ENCODE results near the gene C1QTNF1.
A peak's percentile ranks its signal among the peaks of the same experiment; 100 is the strongest.

Gene C1QTNF1

DNA sequence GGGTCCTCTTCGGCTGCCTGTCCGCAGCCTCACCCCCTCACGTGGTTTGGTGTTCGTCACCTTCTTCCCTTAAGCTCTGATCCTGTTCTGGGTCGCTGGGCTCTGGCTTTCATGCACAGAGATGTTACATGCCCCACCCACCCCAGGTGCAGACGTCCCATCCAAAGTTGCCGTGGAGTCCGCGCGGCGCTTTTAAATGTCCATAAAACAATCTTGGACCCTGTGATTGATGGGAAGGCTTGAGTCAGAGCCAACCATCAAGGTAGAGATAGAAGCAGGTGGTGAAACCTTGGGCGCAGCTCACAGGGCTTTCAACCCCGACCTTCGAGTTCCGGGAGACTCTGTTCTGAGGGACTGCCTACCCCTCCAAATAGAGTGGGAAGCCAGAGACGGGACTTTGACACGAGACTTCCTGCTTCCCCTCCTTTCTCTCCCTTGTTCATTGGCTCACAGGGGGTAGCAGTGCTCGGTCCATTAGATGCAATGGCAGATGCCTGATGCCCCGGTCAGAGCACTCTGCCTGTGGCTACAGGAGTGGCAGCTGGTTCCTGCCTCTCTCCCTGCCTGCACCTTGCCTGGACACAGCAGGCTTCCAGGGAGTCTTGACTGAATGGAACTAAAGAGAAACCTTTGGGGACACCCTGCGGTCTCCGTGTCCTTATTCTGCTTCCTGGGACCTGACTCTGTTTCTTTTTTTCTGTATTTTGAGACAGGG is 54.7 kb downstream of the C1QTNF1 start:
- no peak for DNase-seq (ENCODE audit: low read depth in 2 of 2)

DNA sequence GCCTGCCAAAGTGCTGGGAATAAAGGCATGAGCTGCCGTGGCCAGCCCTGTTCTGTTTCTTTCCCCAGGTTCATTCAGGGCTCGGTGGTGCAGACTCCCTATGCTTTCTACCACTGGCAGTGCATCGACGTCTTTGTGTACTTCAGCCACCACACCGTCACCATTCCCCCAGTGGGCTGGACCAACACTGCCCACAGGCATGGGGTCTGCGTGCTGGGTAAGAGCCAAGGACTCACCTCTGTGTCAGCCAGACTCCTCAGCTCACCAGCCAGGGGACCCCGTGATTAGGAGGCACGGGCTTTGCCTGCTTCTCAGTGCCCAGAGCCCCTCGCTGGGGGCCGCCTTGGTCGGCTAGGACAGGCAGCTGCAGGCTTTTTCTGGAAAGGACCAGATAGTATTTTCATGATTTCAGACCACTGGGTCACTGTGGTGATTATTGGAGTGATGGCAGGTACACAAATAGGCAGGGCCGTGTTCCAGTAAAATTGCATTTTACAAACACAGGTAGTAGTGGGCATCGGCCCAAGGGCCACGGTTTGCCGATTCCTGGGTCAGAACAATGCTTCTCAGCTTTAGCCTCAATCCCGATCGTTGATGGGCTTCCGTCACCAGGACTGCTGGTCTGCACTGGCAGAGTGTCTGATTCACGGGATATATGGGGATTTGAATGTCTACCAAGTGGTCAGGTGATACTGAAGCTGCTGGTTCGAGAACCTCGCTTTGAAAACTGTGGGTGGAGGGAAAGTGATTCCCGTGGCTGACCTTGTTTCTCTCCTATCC is 55.6 kb downstream of the C1QTNF1 start:
- DNase-seq (ENCODE audit: low read depth in 2 of 2) = no peak

DNA sequence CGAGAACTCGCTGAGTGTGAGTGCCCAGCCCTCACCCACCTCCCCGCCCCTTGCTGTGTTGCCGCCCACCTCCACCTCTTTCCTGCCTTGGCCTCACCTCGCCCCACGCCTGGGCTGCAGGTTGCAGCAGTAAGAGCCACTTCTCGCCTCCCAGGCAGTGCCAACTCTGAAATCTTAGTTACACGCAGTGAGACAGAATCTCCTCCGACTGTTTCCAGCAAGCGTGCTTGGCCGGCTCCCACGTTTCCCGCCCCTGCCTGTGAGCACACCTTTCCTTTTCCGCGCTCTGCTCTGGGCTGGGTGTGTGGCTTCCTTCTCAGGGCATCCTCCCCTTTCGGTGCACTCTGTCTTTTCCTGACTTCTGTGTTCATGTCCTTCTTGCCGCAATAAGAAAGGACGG is 56.4 kb downstream of the C1QTNF1 start:
- DNase-seq (ENCODE audit: low read depth in 2 of 2) = no peak

DNA sequence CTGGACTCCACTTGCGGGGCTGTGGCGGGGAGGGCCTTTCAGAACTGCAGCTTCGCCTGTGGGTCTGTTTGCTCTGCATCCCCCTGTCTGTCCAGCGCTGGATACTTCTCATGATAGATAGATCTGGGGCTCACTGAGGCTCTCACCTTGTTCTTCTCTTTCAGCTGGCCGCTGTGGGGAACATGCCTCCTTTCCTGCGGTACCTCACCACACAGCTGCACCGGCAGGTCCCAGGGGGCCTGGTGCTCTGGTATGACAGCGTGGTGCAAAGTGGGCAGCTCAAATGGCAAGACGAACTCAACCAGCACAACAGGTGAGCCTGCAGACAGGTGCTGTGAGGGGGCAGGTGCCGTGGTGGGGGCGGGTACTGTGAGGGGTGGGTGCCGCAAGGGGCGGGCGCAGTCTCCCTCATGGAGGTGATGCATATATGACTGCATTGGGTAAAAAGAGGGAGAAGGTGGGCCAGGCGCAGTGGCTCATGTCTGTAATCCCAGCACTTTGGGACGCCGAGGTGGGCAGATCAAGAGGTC is 56.9 kb downstream of the C1QTNF1 start:
- no peak for DNase-seq (ENCODE audit: low read depth in 2 of 2)

DNA sequence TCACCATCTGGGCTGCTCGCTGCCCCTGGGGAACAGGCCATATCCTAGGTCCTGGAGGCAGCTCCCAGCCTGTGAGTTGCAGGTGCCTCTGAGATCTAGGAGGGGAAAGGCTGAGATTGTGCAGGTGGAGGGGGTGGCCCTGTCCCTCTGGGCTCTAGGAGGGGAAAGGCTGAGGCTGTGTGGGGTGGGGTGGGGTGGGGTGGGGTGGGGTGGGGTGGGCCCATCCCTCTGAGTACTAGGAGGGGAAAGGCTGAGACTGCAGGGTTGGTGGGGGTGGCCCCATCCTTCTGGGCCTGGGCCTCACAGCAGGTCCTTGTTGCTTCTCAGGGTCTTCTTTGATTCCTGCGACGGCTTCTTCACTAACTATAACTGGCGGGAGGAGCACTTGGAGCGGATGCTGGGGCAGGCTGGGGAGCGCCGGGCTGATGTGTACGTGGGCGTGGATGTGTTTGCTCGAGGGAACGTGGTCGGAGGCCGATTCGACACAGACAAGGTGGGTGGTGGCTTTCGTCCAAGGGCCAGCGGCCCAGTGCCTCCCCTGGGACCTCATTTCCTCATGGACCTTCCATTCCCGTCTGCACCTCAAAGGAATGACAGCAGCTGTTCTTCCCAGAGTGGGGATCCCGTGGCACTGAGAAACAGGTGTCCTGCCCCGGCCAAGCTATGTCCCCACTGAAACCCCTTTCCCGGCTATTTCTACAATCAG is 57.8 kb downstream of the C1QTNF1 start:
- no peak for DNase-seq (ENCODE audit: low read depth in 2 of 2)

DNA sequence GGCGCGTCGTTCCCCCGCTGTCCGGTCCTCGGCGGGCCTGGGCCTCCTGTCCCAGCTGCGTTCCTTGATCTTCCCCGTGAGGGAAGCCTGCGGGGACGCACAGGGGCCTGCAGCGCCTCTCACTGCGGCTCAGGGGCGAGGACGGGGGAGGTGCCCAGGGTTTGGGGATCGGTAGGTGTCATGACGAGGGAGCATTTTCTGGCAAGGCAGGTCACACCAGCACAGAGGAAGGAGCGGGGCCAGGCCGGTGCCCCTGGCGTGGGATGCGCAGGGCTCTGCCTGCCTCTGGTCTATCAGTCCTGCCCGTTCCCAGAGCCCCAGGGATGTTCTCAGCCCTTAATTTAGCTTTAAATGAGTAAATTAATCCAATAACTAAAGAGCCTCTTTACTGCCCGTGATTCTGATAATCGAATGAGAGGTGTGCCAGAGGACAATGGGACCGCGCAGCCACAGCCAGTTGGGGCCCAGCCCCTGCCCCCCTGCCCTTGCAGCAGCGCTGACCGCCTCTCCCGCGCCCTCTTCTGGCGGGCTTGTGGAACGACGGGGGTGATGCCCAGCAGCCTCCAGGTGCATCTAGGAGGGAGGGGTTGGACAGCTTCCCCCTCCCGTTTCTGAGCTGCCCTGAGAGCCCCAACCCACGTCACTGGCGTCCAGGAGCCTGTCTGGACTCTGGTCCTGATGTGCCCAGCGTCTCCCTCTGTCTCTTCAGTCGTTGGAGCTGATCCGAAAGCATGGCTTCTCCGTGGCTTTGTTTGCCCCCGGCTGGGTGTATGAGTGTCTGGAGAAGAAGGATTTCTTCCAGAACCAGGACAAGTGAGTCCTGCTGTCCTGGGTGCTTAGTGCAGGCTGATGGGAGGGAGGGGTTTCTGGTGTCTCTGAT is 58.6 kb downstream of the C1QTNF1 start:
- peak; percentile 15 to 26 for DNase-seq (ENCODE audit: low read depth in 2 of 2)

DNA sequence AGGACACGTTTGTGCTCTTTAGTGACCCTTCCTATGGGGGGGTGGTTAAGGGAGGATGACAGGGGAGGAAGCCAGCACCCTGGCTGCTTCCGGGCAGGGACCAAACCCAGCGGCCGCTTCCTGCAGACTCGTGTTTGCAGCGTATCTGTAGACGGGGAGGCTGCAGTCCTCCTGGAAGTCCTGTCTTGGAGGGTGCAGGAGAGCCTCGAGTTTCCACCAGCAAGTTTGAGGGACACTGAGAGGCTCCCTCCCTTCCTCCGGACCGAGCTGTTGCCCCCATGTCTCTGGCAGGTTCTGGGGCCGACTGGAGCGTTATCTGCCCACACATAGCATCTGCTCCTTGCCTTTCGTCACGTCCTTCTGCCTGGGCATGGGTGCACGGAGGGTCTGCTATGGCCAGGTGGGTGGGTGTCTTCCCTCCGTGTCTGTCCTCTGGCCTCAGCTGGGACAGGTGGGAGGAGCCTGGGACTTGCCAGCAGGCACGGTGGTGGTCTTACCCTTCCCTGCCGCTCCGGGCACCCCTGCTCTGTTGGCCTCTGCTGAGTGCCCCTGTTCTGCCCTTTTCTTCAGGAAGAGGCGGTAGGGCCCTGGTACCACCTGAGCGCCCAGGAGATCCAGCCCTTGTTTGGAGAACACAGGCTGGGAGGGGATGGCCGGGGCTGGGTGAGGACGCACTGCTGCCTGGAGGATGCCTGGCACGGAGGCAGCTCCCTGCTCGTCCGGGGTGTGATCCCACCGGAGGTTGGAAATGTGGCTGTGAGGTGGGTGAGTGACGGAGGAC is 59.4 kb downstream of the C1QTNF1 start:
- no peak for DNase-seq (ENCODE audit: low read depth in 2 of 2)

DNA sequence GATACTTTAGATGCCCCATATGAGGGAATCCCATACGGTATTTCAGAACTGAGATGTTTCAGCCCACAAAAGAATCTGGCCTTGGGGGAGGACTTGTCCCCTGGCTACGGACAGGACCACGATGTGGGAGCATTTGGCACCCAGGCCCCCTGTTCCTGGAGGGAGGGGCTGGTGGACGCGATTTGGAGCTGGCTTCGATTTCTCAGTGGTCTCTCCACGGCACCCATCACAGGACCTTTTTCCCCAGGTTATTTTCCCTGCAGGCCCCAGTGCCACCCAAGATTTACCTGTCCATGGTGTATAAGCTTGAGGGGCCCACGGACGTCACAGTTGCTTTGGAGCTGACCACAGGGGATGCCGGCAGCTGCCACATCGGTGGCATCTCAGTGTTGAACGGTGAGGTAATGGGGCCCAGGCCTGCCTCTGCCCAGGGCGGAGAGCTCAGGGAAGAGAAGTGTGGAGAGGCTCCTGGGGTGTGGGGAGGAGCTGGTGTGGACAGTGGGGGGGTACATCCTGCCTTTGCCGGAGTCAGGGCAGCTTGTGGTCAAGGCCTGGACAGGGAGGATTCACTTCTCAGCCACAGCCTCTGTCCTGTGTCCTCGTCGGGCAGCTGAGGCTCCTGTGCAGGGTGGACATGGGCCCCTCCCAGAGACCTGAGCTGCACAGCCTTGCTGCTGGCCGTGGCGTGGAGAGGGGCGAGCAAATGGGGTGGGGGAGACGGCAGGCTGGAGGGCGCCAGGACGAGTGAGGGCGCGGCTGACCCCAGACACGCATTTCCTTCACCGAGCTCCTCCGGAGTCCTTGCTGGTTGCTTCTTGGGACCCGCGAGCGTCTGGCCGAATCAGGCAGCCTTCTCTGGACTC is 60.6 kb downstream of the C1QTNF1 start:
- DNase-seq (ENCODE audit: low read depth in 2 of 2) = no peak

DNA sequence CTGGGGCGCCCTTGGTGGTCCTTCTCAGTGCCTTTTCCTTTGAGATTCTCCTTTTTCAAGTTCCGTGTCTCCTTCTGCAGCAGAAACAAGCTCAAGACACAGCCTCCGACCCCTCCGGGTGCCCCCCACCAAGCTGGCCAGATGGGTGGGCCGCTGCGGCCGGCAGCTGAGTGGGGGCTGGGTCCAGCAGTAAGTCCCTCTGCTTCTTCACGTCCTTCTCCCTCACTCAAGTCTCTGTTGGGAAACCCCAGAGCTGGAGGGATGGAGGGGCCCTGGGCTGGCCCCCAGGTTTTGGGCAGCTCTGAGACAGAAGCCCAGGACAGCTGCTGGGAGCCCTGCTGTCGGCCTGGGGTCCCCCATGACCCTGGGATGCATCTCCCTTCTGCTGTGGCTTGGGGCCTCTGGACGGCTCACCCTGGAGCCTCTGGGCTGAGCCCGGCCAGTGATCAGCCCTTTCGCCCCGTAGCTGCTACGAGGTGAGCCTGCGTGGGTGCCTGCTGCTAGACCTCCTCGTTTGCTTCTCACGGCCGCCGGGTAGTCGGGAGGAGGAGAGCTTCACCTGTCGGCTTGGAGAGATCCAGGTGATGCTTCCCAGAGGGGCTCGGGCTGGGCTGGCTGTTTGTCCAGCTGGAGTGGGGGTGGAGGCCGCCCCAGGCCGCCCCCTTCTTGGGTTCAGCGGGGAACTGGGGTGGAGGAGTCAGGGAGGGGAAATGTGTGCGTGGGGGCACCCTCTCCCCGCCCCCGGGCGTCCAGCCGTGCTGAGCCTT is 61.4 kb downstream of the C1QTNF1 start:
- DNase-seq (ENCODE audit: low read depth in 2 of 2) = no peak

DNA sequence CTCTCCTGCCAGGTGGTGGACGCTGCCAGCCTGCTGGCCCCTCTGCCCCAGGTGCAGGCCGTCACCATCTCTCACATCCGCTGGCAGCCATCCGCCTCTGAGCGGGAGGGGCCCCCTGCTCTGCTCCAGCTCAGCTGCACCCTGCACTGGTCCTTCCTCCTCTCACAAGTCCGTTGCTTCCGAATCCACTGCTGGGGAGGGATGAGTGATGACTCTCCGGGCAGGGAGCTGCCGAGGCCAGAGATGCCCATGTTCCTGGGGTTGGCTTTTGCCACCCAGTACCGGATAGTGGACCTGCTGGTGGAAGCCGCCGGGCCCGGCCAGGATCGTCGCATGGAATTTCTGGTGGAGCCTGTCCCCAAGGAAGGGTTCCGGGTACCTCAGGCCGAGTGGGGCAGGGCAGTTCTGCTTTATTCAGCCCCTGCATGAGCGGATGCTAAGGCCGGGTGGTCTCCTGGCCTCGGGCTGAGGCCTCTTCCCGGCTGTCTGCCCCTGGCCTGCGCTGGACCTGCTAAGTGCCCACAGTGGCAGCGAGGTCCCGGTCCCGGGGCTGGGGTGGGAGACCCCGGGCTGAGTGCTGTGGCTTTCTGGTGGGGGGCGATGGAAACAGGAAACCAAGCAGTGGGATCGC is 62.1 kb downstream of the C1QTNF1 start:
- DNase-seq (ENCODE audit: low read depth in 2 of 2) = no peak

DNA sequence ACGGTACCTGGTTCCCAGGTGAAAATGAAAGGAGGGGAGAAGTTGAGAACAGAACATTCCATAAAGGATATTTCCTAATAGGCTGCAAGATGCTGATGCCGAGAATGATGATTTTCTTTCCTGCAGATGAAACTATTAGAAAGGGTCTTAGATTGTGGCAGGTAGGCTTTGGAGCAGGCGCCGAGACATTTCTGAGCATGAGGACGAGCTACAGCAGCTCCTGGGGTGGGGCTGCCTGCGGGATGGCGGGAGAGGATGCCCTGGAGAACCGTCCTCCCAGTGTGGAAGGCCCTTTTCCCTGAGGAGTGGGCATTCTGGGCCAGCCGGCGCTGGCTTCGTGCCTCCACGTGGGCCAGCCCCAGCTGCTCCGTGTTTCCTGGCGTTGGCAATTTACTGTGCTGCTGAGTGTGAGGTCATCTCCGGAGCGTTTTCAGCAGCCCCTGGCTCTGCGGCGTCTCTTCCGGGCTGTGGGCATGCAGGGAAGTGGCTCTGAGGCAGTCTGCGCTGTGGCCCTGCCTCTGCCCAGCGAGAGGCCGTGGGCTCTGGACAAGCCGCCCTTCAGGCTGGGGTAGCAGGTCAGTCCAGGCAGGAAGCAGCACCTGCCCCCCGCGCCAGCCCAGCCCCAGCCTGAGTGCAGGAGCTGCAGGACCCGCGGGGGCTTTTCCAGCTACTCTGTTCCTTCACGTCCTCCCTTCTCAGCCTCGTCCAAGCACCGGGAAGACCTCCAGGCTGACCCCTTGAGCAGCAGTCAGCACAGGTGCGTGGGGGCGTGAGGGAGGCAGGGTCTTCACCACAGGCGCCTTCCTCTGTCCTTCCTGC is 62.8 kb downstream of the C1QTNF1 start:
- DNase-seq (ENCODE audit: low read depth in 2 of 2) = no peak

DNA sequence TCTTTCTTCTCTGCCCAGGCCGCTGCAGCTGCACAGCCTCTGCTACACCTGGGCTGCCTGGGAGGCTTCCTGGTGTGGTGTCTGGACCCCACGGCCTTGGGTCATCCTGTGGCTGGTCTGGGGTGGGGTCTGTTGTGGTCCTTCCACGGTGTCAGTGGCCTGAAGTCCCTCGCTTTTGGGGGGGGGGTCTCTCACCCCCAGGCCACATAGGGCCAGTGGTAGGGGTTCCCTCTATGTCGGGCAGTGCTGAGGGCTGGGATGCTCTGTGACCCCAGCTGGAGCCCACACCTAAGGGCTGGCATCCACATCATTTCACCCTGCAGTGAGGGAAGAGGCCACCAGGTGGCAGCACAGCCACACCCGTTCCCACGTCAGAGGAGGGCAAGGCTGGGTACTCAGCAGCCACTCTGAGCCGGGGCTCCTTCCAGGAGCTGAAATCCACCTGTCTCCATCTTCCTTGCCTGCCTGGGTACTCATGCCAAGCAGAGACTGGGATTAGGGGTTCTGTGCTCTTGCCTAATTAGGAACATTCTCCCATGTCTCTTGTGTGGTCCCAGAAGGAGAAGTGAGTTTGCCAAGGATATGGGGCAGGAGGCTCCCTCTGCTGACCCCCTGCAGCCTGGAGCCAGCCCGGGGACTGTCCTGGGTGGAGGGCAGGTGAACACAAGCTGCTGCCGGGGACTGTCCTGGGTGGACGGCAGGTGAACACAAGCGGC is 63.6 kb downstream of the C1QTNF1 start:
- DNase-seq (ENCODE audit: low read depth in 2 of 2) = peak; percentile 34 to 46

DNA sequence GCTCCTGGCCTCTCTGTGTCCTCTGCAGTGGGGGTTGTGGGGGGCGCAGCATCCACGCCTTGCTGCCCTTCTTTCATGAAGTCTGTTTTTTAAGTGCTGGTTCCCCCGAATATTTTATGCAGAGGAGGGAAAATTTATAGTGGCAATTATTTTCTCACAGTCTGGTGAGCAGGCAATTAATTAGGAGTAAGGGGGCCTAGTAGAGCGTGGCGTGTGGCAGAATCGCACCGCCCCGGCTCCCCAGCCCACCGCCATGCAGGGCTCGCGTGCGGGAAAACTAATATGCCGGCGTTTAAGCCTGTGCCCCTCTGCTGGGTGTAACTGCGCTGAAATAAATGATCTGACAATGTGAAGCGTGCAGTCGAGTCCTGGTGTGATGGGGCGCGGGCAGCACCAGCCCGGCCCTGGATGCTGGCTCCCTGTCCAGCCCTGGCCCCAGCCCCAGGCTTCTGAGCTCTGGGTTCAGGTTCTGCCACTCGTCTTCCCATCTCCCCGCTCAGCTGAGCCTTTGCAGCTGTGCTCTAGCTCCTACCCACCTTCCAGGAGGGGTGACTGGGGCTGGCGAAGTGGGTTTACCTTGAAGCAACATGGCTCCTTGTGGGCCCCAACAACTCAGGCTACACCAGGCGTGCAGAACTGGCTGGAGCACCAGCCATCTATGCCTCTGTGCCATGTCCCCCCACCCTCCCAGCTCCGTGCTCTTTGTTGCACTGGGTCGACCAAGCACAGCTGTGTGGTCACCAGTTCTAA is 64.5 kb downstream of the C1QTNF1 start:
- DNase-seq (ENCODE audit: low read depth in 2 of 2) = no peak

DNA sequence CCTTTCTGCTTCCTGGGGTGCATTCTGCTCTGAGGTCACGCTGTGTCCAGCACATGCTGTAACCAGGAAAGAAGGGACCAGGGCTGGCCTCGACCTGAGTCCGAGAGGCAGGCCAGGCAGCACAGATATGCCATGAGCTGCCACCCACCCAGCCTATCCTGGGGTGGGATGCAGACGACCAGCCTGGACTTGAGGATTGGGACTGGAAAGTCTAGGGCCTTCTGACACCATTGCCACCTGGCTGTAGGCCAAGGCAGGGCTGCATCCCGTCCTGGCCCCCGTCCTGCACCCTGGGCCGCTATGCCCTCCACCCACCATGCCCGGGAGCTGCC is 65.0 kb downstream of the C1QTNF1 start:
- DNase-seq (ENCODE audit: low read depth in 2 of 2) = no peak

DNA sequence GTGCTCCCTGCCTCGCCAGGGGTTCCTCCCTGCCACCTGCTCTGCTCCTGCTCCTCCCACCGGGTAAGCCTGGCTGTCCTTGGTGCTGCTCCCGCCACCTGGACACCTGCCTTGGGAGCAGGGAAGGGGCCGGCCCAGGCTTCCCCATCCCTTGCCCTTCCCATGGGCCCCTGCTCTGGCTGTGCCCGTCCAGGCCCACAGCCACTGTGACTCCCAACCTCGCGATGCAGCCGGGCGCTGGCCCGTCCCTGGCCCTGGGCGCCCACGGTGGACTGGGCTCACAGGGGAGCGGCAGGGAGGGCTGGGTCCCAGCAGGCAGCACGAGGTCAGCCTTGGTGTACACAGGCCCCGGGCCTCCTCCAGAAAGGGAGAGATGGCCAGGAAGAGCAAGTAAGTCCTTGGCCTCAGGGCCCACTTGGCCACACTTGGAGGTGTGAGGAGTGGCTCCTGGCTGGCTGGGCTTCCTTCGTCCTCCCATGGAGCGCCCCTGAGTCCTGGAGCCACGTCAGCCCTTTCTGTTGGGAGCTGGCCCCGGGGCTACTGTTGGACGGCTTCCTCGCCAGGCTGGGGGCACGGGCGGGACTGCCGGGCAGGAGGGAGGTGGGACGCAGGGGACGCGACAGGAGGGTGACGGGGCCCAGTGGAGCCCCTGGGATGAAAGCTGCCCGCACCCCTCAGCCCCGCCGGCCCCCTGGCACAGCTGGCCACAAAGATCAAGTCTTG is 65.9 kb downstream of the C1QTNF1 start:
- DNase-seq (ENCODE audit: low read depth in 2 of 2) = no peak
